NOMO-1 treated with dmso at 0.1 percent for 144 hours (cell line): ENCODE data around the gene FASN.
A peak's percentile ranks its signal among the peaks of the same experiment; 100 is the strongest.
"Not testable (repeated sequence)": the region's sequence is repeated elsewhere in the genome, so short reads cannot be mapped to it uniquely, and the experiment has no call there.

Source experiments
- DNase-seq: peaks from one replicate; lab custom pipeline; 2025; ENCODE audit not compliant: unreplicated experiment; lab: John Stamatoyannopoulos, UW

FASN gene

DNA sequence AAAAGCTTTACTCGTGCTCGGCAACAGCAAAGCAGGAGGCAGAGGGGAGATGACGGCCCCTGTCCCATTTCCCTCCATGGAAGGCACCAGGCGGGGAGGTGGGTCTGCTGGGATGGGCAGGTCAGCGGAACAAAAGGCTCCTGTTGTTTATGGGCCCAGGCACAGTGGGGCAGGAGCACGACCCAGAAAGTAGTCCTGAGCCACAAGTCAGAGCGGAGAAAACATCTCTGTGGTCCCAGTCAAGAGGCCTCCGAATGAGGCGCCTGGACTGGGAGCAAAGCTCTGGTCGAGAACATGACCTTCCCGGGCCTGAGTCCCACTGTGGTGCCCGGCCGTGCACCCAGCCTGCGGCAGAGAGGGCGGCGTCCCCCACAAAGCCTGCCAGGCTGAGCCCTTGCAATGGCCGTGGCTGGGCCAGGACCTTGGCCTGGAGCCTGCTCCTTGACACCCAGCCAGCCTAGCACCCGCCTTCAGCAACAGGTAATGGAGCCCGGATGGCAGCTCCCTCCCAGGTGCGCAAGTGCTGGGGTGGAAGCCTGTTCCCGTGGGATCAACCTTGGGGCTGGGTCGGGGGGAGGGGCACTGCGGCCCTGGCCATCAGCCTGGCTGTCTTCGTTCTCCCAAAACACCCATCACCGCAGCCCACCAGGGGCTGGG lies 50.0 kb downstream of the FASN start:
- no peak for DNase-seq

DNA sequence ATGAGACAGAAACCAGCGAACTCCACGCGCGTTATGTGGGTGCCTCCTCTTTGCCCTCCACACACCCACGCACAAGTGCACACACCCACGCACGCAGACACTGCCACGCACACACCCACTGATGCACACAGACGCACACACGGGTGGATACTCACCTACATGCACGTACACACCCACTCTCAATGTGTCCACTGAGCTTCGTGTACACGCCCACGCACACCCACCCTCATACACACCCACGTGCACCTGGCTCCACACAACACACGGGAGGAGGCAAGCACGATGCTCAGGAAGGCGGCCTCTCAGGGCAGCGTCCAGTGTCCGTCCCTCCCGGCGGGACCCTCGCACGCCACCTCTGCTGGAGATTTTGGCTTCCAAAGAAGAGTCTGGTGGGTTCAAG lies 50.7 kb downstream of the FASN start:
- DNase-seq, result no peak

DNA sequence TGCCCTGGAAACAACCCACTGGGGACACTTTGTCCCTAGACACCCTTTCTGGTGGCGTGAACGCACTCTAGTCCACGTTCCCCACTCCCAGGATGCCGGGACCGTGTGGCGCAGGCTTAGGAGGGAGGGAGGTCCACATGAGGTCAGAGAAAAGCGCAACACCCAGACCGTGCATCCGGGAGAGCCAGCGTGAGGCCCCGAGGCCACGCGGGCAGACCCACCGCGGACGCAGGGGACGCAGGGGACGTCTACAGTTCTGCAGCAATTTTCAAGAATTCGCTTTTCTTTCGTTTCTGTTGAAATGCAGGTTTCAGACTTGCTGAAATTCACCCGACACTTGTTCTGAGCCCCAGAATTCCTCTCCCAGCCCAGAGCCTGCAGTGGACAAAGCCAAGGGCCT lies 51.1 kb downstream of the FASN start:
- DNase-seq, result no peak

DNA sequence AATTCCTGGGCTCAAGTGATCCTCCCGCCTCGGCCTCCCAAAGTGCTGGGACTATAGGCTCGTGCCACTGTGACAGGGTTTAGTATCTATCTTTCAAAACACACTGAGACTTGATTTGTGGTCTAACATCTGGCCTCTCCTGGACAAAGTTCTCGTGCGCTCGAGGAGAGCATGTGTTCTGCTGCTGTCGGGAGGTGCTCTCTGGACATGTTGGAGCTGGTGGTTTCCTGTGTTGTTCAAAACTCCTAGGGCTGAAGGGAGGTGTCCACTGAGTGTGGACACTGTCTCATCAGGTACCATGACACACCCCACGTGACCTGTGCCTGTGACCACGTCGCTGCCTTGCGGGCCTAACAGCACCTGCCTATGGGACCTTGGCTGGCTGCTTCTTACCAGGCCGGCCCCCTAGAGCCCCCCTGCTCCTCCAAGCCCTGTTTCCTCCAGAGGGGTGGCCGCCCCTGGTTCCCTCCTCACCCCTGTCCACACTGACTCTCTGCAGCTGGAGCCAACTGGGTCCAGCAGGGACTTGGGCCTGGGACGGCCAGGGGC lies 52.0 kb downstream of the FASN start:
- DNase-seq, result no peak

DNA sequence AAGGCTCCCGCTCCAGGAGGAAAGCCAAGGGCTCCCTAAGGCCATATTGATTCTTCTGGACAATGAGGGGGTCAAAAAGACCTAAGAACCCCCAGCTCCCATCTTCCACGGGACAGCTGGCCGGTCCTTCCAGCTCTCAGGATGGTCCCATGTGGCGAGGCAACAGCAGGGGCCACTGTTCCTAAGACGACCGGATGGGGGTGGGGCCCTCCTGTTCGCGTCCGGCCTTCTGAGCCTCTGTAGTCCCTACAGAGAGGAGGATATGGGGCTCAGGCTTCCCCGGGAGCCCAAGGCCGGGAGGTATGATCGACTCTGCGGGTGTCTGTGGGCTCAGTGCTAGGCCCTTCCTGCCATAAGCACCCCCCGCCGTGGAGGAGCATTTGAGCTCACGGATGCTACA lies 54.5 kb downstream of the FASN start:
- no peak for DNase-seq

DNA sequence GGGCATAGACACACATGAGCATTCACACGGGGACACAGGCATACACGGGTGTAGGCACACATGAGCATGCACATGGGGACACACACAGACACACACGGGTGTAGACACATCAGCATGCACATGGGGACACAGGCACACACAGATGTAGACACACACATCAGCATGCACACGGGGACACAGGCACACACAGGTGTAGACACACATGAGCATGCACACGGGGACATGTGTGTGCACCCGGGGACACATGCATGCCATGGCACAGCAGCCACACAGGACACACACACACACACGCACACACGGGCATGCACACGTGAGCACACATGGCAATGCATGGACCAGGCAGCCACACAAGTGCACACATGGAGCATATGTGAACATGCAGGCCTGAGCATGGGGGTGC lies 55.4 kb downstream of the FASN start:
- no peak for DNase-seq

DNA sequence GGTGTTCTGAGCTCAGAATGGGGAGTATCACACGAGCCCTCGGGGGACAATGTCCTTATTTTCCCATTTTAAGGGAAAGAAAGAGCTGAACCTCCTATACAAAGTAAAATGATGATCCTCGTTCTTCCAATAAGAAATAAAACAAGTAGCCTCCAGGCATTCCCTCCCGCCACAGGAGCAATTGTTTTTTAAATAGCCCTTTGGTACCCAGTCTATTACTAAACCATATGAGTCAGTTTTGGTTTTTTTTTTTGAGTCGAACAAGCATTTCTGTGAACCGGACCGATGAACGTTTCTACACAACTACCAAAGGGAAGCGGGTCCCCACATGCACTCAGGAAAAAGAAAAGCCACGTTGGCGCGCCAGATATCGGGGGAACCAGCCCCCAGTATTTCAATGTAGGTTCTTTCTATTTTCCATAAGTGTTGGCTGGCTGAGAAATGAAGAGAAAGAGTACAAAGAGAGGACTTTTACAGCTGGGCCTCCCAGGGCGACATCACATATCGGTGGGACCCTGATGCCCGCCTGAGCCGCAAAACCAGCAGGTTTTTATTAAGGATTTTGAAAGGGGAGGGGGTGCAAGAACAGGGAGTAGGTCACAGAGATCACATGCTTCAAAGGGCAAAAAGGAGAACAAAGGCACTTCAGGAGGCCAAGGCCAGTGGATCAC lies 56.8 kb downstream of the FASN start:
- no peak for DNase-seq

DNA sequence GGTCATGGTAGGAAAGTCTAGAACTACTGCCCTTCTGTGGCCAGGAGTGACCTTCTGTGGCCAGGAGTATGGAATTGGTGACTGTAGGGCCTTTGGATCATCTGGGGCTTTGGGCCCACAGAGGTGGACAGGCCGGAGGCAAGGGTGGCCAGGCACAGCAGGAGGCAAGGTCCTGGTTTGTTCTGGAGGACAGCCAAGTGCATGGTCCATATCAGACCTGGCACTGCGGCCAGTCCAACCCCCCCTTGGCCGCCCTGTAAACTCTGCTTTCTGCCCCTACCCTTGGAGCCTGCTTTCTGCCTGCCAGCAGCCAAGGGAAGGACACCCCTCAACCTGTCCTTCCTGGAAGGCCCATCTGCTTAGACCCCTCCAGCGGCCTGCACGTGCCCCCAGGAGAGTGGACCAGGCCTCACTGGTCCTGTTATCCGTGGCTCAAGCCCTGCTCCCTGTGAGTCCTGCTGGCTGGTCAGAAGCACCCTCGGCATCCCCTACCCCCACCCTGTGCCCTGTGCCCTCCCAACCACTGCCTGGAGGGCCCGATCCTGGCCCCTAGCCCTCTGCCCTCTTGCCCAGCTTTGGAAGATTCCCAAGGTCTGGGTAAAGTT lies 58.2 kb downstream of the FASN start:
- no peak for DNase-seq

DNA sequence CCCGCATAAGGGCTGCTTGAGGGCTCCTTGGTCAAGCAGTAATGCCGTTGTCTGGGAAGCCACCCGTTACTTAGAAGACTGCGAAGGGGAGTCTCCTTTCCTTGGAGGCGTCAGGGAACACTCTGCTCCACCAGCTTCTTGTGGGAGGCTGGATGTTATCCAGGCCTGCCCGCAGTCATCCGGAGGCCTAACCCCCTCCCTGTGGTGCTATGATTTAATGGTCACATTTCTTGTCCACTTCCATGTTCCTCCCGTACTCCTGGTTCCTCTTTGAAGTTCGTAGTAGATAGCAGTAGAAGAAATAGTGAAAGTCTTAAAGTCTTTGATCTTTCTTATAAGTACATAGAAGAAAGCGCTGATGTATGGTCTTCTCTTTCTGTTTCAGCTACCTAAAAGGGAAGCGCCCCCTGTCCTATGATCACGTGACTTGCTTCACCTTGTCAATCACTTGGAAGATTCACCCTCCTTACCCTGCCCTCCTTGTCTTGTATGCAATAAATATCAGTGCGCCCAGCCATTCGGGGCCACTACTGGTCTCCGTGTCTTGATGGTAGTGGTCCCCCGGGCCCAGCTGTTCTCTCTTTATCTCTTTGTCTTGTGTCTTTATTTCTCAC lies 59.1 kb downstream of the FASN start:
- DNase-seq, result not testable (repeated sequence)

DNA sequence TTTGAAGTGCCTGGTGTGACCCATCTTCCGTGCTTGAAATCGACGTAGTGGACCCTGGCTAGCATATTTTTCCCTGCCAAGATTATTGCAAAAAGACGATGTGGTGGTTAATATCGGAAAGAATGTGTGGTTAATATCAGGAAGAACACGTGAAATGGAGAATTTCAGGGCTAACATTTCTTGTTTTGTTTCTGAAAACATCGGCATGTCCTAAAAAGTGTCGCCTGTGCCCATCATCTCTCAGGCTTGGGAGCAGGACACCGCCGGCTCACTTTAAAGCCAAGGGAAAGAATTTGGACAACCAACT lies 60.2 kb downstream of the FASN start:
- no peak for DNase-seq

DNA sequence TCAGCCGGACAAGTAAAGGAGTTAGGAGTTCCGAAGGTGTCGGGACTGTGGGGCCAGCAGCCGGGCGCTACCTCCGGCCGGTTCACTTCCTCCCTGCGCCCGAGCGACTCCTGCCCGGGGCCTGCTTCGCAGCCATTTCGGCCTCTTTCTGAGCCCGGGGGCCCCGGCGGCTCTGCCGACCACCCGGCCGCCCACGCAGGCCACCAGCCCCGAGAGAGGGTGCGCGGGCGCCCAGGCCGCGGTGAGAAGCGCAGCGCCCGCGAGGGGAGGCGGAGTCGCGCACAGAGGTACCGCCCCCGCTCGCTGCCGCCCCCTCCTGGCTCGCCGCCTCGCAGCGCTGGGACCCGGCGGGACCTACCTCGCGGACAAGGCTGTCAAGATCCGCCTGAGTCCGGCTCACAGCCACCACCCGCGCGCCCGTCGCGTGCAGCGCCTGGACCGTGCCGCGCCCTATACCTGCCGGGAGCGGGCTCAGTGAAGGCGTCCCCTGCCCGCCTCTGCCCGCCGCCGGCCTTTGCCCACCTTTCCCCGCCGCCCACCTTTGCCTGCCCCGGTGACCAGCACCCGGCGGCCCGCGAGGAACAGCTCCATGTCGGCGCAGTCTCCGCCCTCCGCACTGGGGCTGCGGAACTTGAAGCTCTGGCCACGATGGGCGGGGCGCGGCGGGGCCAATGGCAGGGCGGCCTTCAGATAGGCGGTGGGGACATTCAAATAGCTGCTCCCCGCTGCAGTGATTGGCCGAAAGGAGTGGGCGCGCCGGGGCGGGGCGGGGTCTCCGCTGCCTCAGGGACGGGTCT lies 60.7 kb downstream of the FASN start, which contains the start of gene DCXR:
Gene DCXR (minus strand): TSS at position 606 of the 797 bp plus-strand sequence. CDS start 15 bp downstream, at position 591.
- peak; percentile 93 for DNase-seq

DNA sequence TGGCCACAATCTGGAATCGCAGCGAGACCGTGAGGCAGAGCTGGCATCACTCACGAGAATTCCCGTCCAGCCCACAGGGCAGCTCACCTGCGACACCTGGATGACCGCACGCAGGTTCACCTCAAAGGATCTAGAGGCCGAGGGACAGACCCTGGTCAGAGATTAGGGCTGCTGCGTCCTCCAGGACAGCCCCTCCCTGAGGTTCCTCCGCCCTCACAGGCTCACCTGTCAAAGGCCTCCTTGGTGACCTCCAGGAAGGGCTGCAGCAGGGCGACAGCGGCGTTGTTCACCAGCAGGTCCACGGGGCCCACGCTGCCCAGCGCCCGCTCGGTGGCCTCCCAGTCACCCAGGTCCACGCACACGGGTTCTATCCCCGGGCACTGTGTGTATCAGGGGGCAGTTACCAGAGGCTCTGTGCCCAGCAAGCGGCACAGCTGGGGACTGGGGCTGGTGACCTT lies 61.4 kb downstream of the FASN start:
- DNase-seq, result no peak

DNA sequence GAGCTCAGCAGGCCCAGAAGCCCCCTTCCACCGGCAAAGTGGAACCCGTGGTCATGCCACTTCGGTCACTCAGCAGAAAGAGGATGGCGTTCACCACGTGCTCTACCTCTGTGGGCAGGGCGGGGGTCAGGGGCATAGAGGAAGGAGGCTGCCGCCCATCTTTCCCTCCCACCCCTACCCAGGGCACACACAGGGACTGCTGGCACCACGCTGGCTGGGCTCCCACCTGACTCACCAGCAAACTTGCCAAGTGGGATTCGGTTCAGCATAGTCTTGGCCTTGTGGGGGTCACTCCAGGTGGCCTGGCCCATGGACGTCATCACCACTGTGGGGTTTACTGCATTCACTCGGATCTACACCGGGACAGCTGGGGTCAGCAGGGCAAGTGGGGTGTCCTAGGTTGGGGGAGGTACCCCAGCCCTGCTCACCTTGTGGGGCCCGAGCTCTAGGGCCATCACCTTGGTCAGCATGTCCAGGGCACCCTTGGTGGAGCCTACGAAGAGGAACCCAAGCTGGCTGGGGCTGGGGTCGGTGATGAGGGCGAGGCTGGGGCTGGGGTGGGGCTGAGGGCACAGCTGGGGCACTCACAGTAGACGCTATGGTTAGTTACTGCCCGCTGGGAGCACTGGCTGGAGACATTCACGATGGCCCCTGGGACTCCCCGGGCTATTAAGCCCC lies 61.9 kb downstream of the FASN start:
- no peak for DNase-seq

DNA sequence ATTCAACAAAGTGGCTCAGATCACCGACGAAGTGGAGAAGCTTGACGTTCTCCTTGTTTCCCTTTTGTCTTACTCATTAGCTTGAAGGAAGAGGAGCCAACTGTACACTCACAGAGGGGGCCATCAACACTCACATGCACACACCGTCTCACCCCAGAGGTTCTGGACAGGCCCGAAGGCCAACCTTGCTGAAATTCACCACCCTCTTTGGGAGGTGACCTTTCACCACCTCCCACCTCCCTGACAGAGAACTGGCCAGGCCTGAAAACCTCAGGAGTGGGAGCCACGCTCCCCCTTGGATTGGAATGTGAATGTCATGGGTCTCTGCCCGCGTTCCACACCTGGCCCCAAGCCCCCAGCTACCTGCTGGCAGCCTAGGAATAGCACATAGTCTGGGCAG lies 62.5 kb downstream of the FASN start:
- DNase-seq, result no peak

DNA sequence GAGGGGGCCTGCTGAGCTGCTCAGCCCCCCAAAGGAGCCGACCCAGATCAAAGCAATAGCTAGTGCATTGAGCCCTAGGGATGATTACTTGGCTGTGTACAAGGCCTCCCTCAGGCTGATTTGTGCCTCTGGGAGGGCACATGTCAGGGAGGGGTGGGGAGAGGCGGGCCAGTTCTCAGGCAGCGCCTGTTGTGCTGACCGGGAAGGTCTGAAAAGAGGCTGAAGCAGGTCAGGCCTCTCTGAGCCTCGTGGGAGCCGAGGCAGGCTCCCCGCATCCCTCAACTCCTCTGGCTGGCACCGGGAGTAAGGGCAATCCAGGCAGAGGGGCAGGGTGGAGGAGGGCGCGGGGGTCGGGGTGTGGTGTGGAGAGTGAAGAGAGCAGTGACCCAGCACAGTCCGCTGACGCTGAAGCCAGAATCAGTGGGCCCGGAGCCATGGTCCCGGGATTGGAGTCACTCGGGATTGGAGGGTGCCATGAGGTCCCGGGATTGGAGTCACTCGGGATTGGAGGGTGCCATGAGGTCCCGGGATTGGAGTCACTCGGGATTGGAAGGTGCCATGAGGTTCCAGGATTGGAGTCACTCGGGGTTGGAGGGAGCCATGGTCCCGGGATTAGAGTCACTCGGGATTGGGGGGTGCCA lies 63.5 kb downstream of the FASN start:
- DNase-seq, result no peak

DNA sequence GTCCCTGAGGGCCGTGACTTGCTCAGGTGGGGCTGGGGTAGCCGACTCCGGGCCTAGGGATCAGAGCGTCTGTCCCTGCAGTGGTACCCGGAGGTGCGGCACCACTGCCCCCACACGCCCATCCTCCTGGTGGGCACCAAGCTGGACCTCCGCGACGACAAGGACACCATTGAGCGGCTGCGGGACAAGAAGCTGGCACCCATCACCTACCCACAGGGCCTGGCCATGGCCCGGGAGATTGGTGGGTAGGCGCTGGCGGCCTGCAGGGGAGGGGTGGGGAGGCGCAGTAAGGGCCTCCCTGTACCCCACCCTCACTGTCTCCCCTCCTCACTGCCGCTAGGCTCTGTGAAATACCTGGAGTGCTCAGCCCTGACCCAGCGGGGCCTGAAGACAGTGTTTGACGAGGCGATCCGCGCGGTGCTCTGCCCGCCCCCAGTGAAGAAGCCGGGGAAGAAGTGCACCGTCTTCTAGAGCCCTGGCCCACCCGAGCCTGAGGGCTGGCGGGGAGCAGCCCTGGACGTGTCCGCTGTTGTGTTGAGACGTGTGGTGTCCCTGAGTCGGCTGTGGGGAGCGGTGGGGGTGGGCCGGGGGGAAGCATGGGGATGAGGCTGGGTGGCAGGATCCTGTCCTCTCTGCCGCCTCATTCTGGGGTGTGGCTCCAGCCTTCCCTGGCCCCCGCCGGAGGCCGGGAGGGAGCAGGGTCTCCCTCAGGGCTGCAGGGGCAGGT lies 64.5 kb downstream of the FASN start:
- no peak for DNase-seq

DNA sequence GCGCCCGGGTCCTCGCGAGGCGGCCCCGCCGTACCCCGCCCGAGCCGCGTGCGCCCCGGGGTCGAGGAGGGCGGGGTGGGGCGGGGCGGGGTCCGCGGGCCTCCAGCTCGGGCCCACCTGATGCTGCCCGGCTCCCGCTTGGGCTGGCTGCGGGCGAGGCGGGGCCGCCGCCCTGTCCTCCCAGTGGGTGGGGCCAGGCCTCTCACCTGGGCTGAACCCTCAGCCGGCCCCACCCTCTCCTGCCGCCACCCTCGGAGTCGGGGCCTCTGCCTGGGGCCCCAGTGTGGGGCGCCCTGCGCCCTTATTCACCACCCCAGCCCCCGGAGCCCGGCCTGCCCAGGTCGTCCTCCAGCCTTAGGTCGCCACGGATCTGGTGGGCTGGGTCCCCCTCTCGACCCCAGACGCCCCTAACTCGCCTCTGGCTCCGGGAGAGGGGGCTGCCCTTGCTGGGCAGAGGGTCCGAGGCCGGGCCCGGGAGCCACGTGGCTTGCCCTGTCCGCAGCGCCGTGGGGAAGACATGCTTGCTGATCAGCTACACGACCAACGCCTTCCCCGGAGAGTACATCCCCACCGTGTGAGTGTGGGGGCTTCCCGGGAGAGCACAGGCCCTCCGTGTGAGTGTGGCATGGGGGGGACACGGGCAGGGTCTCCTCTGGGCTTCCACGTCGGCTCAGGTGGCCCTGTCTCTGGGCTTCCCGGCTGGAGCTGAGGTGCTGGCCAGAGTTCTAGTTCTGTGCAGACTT lies 66.0 kb downstream of the FASN start:
- no peak for DNase-seq

DNA sequence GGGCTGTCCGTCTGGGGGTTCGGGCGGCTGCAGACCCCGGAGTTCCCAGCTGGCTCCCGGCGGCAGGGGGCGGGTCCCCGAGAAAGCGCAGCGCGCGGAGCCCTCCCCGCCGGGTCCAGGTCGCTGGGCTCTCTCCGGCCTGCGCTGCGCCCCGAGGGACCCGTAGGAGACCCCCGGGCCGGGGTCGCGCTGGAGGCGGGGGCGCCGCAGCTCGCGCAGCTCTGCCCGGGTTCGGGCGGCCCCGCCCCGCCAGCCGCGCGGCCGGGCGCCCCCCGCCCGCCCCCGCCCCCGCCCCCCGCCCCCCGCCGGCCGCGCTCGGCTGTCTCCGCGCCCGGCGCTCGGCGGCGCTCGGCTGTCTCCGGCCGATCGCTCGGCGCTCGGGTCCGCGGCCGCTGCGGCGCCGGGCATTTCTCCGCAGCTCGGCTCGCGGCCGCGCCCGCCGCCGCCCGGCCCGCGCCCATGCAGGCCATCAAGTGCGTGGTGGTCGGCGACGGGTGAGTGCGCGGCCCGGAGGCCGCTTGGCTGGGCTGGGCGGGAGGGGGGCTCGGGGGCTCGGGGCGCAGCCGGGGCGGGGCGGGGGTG lies 66.6 kb downstream of the FASN start, which contains the start of gene RAC3:
Gene RAC3 (plus strand): TSS at position 376 of the 582 bp plus-strand sequence. CDS start 84 bp downstream, at position 460.
- no peak for DNase-seq
